PC-3 (cell line): ENCODE results near the gene EDN3.

Source experiments
- CTCF ChIP-seq: fragments of 300-600 bp; sonication (generic); conservative IDR thresholded peaks from 2 replicates; pipeline ENCODE4 v1.5.1; 2017; ENCODE audit warnings: antibody characterized with exemption, low read depth, mild to moderate bottlenecking, low read length
- EZH2 ChIP-seq: fragments of 300-600 bp; sonication (generic); IDR thresholded peaks from one replicate; pipeline ENCODE4 v1.6.1; 2017; ENCODE audit warnings: antibody characterized with exemption, mild to moderate bottlenecking, low read length; ENCODE audit not compliant: unreplicated experiment

DNA sequence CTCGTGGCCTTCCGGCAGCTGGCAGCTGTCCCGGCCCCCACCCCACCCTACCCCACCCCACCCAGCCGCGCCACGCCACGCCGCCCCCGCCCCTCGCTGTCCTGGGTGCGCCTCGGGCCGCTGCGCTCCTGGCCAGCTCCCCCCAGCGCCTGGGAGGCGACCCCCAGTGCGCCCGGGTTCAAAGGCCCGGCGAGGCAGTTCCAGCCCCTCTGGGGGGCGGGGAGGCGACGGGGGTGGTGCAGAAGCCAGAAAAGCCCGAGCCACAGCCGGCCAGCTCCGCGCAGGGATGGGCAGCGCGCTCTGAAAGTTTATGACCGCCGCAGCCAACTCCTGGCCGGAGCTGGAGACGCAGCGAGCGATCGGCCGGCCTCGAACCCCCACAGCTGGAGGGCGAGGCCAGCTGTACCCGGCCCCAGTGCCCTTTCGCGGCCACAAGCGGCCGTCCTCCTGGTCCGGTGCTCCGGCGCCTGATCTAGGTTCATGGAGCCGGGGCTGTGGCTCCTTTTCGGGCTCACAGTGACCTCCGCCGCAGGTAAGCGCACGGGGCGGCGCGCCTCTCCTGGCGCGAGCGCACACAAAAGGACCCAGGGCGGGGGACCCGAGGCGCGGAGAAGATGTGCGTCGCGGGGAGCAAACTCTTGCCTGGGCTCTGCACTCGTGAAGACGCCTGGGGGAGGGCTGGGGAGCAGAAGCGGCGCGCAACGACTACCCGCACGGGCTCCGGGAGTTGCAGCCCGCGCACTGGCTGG lies at the start of gene EDN3:
- TF ChIP-seq CTCF (no peak), EZH2 (peak; percentile 40)
